Measurements from ENCODE around the gene ZBTB7C.

Gene ZBTB7C

GRCh38 chr18:48216639-48217257 is 192.4 kb downstream of the ZBTB7C start:
- no peak for DNase-seq (ENCODE audit: low read depth in 2 of 2)

DNA sequence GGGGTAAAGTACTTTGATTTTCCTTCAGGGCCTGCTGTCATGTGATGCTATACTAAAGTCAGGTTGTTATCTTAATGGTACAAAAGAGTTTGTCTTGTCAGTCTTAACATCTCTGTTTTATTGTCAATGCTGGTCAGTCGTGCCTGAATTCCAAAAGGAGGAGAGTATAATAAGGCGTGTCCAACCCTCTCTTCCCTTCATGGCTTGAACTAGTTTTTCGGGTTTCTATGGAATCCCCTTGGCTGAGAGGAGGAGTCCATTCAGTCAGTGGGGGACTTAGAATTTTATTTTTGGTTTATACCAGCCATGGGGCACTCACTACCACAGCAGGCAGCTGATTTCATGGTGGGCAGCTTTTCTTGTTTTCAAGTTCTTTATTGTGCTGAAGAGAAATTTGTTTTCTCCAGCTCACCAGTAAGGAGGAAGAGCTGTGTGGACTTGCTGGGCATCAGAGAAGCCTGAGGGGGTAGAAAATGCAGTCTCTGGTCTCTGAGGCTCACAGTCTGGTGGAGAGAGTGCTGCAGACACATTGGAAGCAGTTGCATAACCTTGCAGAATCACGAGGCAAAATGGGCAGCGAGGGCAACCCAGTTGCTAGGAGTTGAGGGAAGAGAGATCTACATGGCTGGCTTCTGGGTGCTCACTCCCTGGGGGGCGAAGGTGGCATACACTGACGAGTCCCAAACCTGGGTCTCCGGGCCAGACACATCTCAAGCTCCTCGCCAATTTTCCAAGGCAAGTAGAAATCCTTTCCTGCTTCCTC is 193.1 kb downstream of the ZBTB7C start:
- no peak for DNase-seq (ENCODE audit: low read depth in 2 of 2)

DNA sequence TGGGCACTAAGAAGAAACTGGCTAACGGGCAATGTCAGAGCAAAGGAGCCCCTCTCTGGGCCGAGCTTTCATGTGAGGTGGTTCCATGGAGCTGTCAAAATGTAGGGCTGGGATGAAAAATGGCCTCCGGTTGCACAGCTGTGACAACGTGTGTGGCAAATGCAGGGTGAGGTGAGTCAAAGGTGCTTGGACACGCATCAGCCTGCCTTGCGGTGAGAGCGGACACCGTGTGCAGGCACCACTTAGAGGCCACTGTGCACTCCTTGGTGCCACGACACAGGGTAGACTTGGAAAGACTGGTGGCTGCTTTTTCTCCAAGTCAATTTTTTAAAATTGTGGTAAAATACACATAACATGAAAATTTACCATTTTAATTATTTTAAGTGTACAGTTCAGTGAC is 195.4 kb downstream of the ZBTB7C start:
- DNase-seq (ENCODE audit: low read depth in 2 of 2) = no peak

DNA sequence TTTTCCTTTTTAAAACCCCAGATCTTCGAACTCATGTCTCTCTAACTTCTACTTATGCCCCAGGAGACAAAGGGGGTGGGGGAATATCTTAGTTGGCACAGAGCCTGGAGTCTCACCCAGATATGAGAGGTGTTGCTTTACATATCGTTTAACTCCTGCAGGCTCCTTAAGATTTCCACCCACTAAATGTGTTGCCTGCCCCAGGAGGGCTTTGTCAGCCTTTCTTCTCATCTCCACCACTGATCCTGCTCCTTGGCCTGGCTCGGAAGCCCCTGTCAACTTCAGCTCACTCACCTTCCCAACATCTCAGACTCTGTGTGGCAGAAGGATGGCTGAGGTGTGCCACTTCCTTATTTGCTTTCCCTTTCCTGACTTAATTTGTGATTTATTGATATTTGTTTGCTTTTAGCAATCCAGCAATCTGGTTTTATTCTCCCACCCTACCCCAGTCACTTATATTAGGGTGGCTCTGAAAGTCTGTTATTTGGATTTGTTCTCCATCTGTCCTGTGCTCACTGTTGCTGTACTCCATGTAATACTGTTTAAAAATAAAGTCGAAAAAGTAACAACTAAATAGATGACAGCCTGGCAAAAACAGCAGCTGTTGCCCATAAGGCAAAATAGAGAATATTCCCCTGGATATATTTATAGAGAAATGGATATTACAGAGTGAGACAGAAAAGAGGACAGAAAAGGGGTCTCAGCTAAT is 200.6 kb downstream of the ZBTB7C start:
- no peak for DNase-seq (ENCODE audit: low read depth in 2 of 2)

DNA sequence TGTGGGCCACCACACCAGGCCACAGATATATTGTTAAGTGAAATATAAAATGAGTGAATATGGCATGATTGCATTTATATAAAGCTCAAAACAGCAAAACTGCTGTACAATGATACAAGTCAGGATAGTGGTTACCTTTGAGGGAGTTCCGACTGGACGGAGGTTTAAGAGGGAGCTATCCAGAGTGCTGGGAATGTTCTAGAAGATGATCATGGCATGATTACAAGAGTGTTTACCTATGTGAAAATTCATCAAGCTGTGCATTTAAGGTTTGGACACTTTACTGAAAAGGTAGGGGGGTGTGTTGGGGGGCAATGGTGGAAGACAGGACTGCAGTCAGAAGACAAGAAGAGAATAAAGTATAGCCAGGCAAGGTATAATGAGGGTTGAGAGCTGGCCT is 201.4 kb downstream of the ZBTB7C start:
- DNase-seq (ENCODE audit: low read depth in 2 of 2) = no peak

DNA sequence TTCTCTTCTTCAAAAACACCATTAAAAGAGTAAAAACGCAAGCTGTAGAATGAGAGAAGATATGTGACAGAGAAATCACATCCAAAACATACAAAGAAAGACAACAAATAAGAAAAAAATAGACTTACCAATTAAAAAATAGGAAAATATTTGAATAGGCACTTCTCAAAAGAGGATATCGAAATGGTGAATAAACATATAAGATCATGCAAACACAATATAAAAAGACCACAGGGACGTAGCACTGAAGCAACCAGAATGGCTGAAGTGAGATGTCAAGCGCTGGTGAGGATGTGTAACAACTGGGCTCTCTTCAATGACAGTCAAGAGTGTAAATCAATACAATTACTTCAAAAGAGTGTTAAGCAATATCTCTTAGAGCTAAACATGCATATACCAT is 202.3 kb downstream of the ZBTB7C start:
- DNase-seq (ENCODE audit: low read depth in 2 of 2) = no peak

GRCh38 chr18:48203961-48204666 is 205.1 kb downstream of the ZBTB7C start:
- DNase-seq (ENCODE audit: low read depth in 2 of 2) = no peak

DNA sequence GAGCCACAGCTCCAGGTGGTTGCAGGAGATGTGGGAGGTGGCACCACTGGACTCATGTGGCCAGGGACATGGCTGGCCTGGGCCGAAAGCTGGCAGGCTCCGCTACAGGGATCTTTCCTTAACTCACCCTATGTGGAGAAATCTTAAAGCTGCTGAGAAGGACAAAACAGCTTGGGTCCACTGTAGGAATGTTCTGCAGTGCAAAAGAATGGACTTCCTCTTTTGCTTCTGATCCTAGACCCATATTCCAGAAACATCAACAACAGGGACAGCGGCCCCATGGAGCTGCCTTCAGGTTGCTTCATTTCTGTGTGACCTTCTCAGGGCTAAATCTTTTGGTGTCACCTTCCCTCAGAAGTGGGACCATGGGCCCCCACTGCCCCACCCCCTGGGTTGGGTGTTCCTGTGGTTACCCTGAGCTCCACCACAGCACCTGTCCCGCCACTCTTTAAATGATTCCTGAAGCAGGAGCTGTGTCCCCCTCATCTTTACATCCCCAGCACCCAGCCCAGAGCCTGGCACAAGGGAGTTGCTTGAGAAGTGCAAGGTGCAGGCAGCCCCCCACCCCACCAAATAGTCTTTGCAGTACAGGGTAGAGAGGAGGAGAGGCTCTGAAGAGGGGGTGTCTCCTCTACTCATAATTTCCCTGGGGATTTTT is 205.8 kb downstream of the ZBTB7C start:
- DNase-seq (ENCODE audit: low read depth in 2 of 2) = no peak

DNA sequence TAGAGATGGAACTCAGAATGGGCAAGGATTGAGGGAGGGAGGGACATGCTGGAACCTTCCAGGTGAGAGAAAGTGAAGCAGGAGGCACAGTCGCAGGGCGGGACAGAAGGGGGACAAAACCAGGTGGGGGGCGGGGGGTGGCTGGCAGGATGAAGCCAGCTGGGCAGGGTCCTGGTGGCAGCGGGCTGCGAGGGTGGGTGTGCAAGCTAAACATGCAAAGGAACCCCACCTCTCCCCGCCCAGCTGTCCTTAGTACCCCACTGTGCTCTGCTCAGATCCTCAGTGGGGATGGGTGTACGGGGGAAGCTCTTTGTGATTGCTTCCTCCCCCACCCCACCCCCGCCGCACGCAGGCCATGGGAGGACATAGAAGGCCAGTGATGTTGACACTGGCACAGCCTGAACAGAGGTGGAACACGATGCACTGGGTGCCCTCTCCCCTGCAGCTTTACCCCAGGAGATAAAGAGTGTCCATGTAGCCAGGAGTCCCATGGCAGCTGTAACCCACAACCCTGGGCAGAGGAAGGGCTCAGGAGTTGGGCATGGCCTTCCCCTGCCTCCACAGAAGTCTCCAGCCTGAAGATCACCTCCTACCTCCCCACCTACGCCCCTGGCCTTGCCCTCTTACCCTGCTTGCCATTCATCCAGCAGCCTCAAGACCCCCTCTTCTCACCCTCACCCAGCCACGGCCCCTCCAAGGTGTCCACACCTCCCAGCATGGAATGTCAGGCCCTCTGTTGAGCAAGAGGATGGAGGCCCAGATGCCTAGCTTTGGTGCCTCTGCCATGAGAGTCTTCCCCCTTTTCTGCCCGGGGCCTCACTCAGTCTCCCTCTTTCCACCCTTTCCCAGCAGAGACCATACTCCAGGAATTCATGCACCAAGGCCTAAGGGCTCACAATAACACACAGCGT is 206.6 kb downstream of the ZBTB7C start:
- no peak for DNase-seq (ENCODE audit: low read depth in 2 of 2)

GRCh38 chr18:48202006-48202348 is 207.2 kb downstream of the ZBTB7C start:
- no peak for DNase-seq (ENCODE audit: low read depth in 2 of 2)

DNA sequence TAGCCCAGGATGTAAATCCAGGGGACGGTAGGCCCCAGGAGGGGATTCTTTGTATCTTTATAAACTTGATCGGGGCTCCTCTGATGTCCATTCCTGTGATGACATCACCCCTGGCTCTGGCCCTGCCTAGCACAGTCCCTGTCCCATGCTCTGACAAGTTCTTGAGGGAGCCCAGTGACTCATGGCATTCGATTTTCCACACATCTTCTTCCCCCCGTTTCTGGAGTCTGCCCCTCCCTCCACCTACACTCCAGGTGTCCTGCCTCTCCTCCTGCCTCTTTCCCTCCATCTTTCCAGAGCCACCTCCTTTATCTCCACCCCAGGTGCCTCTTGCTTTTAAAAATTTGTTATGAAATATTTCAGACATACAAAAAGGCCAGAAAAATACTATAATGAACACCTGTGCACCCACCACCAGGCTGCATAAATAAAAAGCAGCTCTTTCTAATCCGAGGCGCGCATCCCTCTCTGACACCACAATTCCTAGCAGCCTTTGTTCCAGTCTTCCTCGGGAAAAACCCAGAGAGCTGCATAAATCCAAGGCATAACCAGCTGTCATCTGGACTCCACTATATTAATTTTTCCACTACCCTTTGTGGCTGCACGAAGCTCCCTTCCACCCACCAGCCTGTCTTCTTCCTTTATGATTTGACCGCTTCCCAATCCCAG is 207.7 kb downstream of the ZBTB7C start:
- DNase-seq (ENCODE audit: low read depth in 2 of 2) = no peak

- DNase-seq (ENCODE audit: low read depth in 2 of 2) = no peak
These were observed 208.4 kb downstream of the ZBTB7C start for GRCh38 chr18:48200631-48201336.

DNA sequence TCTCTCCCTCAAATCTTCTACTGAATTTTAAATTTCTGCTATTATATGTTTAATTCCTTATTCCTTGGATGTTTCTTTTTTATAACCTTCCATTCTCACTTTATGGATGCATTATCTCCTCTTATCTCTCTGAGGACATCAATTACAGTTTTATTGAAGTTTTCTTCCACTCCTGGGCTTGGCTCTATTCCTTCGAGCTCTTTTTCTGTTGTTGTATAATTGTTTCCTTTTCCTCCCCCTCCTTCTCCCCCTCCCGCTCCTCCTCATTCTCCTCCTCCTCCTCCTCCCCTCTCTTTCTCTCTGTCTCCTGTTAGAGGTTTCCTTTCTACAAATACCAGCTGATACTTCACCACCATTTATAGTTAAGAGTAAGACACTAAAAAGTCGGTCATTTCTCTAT is 209.8 kb downstream of the ZBTB7C start:
- DNase-seq (ENCODE audit: low read depth in 2 of 2) = no peak

DNA sequence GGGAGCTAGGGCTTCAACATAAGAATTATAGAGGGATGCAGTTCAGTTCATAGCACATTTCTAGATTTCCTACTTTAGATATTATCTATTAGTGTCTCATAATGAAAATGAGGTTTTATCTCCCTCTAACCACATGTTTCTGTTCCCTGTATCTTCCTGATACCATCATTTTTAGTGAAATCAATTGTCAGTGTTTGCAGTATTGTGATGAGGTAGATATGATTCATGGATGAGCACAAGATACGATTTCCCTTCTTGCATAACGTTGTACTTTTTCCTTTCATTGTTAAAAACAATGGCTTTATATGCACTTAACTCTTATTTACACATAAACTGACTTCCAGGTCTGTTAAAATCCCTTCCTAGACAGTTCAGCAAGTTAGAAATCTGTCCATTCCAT is 211.4 kb downstream of the ZBTB7C start:
- no peak for DNase-seq (ENCODE audit: low read depth in 2 of 2)

DNA sequence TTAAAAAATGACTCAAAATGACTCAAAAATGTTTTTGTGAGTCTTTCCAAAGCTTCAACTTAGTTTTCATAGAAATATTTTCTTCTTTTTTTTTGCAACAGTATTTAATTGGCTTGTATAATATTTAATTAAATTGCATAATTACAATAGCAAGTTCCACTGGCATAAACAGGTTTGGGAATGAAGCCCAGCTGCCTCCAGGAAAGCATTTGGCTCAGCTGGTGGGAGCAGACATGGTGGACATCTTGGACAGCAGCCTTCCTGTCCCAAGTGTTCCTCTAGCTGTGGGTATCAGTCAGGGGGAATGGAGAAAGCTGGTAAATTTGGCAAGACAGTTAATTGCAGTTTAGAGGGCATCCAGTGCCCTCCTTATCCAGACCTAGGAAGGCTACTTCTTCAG is 213.4 kb downstream of the ZBTB7C start:
- DNase-seq (ENCODE audit: low read depth in 2 of 2) = no peak

DNA sequence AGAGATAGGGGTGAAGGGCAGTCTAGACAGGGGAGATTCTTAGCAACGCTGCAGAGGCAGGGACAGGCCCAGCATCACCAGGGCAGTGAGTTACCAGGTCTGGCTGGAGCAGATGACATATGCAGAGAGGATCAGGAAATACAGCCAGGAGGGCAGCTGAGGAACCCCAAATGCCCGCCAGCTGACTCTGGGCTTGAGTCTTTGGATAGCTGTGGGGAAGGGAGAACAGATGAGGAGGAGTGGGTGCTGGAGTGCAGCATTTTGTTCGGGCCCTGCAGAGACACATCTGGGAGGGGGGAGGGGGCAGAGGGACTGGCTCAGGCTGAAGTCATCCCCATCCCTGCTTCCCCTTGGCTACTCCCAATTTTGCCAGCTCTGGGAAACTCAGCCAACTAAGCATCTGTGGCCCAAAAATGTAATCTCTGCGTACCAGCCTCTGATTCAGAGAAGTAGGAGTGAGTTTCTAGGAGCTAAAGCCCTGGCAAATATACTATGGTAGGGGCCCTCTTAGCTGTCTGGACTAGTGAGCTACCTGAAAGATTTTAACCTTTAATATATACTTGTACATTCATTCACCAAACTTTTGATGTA is 214.5 kb downstream of the ZBTB7C start:
- DNase-seq (ENCODE audit: low read depth in 2 of 2) = no peak

GRCh38 chr18:48193521-48194492 is 215.4 kb downstream of the ZBTB7C start:
- DNase-seq (ENCODE audit: low read depth in 2 of 2) = no peak

GRCh38 chr18:48192542-48192941 is 216.6 kb downstream of the ZBTB7C start:
- DNase-seq (ENCODE audit: low read depth in 2 of 2) = no peak

Data from stimulated activated CD8-positive, alpha-beta memory T cell treated with anti-CD3 and anti-CD28 coated beads, Interleukin-7, amount 100 ng/mL, for 1 hour (primary cell).